Measurements from ENCODE around the gene ASB7.

Gene ASB7

GRCh38 chr15:100602823-100603393 is 519 bp downstream of the ASB7 start (continued):
- TF ChIP-seq HIC1 (tag by site-specific recombination; IDR thresholded peaks at IDR 0.05), result no peak
- peak; percentile 58 for TF ChIP-seq GLIS2 (tag by site-specific recombination; IDR thresholded peaks at IDR 0.05)
- peak; percentile 56; the same call in 1 of the 2 replicates for TF ChIP-seq ZNF600 (tag by site-specific recombination; IDR thresholded peaks at IDR 0.05)
- TF ChIP-seq SCRT1 (tag by site-specific recombination; IDR thresholded peaks at IDR 0.05; ENCODE audit: borderline replicate concordance), result no peak
- no peak for TF ChIP-seq SP3 (tag by site-specific recombination; IDR thresholded peaks at IDR 0.05)
- TF ChIP-seq, protein P1, sequence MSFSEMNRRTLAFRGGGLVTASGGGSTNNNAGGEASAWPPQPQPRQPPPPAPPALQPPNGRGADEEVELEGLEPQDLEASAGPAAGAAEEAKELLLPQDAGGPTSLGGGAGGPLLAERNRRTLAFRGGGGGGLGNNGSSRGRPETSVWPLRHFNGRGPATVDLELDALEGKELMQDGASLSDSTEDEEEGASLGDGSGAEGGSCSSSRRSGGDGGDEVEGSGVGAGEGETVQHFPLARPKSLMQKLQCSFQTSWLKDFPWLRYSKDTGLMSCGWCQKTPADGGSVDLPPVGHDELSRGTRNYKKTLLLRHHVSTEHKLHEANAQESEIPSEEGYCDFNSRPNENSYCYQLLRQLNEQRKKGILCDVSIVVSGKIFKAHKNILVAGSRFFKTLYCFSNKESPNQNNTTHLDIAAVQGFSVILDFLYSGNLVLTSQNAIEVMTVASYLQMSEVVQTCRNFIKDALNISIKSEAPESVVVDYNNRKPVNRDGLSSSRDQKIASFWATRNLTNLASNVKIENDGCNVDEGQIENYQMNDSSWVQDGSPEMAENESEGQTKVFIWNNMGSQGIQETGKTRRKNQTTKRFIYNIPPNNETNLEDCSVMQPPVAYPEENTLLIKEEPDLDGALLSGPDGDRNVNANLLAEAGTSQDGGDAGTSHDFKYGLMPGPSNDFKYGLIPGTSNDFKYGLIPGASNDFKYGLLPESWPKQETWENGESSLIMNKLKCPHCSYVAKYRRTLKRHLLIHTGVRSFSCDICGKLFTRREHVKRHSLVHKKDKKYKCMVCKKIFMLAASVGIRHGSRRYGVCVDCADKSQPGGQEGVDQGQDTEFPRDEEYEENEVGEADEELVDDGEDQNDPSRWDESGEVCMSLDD (tag by site-specific recombination; IDR thresholded peaks at IDR 0.05), result 0 out of 2 replicates have a peak, but pooled peaks have one; percentile 3

GRCh38 chr15:100612539-100612938 is 10.2 kb downstream of the ASB7 start:
- no peak overlapping the region for H3K27ac ChIP-seq (ENCODE audit: extremely low read depth, low read depth, low read length)
- POLR2A ChIA-PET, result no interaction called here
- no peak for TF ChIP-seq SETDB1 (IDR thresholded peaks at IDR 0.05; ENCODE audit: insufficient read length, low read length)
- no peak for TF ChIP-seq ZNF404 (tag by site-specific recombination; IDR thresholded peaks at IDR 0.05)
- no peak for TF ChIP-seq ZSCAN5A (tag by site-specific recombination; IDR thresholded peaks at IDR 0.05)
- no peak for TF ChIP-seq ZNF548 (tag by site-specific recombination; IDR thresholded peaks at IDR 0.05)
- no peak for TF ChIP-seq ZNF19 (tag by site-specific recombination; IDR thresholded peaks at IDR 0.05; ENCODE audit: low read depth)
- no peak for TF ChIP-seq YY2 (tag by site-specific recombination; IDR thresholded peaks at IDR 0.05)
- no peak for TF ChIP-seq ZNF335 (tag by site-specific recombination; conservative IDR thresholded peaks at IDR 0.05)
- TF ChIP-seq MEIS1 (CRISPR knock-in tag; IDR thresholded peaks at IDR 0.05; ENCODE audit: borderline replicate concordance), result no peak
- no peaks in the 10 kb centered on the region for H3K4me1 ChIP-seq (ENCODE audit: control insufficient read depth, insufficient read depth, low read length)
- peaks cover 40 to 73% of the 10 kb centered on the region in 2 experiments for H3K36me3 ChIP-seq (ENCODE audit: control insufficient read depth in 2 of 2, insufficient read depth in 1 of 2, low read length in 2 of 2)
- CTCF ChIA-PET, result no interaction called here
- H3K9me3 ChIP-seq (ENCODE audit: control insufficient read depth, insufficient read depth, low read depth, low read length), result no peaks in the 10 kb centered on the region
- H3K4me3 ChIP-seq (ENCODE audit: low read depth, low read length), result no peak overlapping the region

DNA sequence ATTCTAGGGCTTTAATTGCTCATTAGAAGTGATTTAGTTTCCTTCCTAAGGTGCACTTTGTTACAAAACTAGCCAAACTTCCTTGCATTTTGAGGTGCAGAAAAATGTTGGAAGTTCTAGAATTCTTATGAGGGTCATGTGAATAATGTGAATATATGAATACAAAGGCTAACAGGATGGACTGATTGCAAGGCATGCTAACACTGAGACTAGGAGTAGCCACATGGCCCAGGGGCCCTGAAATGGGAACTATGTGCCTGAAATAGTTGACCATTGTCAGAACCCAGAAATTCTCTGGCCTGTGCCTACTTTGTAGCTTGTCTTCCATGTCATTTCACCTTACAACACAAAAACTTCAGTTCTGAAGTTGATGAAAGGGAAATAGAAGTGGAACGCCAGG is 10.8 kb downstream of the ASB7 start:
- Histone ChIP-seq H3K36me3 (ENCODE audit: control insufficient read depth in 2 of 2, insufficient read depth in 1 of 2, low read length in 2 of 2) (peaks cover 40 to 67% of the 10 kb centered on the region in 2 experiments), H3K27ac (ENCODE audit: extremely low read depth, low read depth, low read length) (no peak overlapping the region), H3K9me3 (ENCODE audit: control insufficient read depth, insufficient read depth, low read depth, low read length) (no peaks in the 10 kb centered on the region), H3K4me3 (ENCODE audit: low read depth, low read length) (no peak overlapping the region), H3K4me1 (ENCODE audit: control insufficient read depth, insufficient read depth, low read length) (no peaks in the 10 kb centered on the region)
- ChIA-PET POLR2A (no interaction called here), CTCF (no interaction called here)
- TF ChIP-seq, protein P2, sequence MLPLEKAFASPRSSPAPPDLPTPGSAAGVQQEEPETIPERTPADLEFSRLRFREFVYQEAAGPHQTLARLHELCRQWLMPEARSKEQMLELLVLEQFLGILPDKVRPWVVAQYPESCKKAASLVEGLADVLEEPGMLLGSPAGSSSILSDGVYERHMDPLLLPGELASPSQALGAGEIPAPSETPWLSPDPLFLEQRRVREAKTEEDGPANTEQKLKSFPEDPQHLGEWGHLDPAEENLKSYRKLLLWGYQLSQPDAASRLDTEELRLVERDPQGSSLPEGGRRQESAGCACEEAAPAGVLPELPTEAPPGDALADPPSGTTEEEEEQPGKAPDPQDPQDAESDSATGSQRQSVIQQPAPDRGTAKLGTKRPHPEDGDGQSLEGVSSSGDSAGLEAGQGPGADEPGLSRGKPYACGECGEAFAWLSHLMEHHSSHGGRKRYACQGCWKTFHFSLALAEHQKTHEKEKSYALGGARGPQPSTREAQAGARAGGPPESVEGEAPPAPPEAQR (tag by site-specific recombination; IDR thresholded peaks at IDR 0.05), result no peak
- TF ChIP-seq ZNF585B (tag by site-specific recombination; IDR thresholded peaks at IDR 0.05) (no peak), ZNF785 (tag by site-specific recombination; IDR thresholded peaks at IDR 0.05) (no peak), HOXD13 (CRISPR knock-in tag; IDR thresholded peaks at IDR 0.05; ENCODE audit: borderline replicate concordance) (no peak), ZSCAN5A (tag by site-specific recombination; IDR thresholded peaks at IDR 0.05) (no peak), SCRT2 (tag by site-specific recombination; IDR thresholded peaks at IDR 0.05) (no peak), WT1 (tag by site-specific recombination; IDR thresholded peaks at IDR 0.05) (no peak), MZF1 (tag by site-specific recombination; IDR thresholded peaks at IDR 0.05; ENCODE audit: borderline replicate concordance) (no peak), BCL11B (tag by site-specific recombination; IDR thresholded peaks at IDR 0.05; ENCODE audit: low read depth) (no peak)
- TF ChIP-seq, protein P3, sequence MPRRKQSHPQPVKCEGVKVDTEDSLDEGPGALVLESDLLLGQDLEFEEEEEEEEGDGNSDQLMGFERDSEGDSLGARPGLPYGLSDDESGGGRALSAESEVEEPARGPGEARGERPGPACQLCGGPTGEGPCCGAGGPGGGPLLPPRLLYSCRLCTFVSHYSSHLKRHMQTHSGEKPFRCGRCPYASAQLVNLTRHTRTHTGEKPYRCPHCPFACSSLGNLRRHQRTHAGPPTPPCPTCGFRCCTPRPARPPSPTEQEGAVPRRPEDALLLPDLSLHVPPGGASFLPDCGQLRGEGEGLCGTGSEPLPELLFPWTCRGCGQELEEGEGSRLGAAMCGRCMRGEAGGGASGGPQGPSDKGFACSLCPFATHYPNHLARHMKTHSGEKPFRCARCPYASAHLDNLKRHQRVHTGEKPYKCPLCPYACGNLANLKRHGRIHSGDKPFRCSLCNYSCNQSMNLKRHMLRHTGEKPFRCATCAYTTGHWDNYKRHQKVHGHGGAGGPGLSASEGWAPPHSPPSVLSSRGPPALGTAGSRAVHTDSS (tag by site-specific recombination; IDR thresholded peaks at IDR 0.05), result no peak

Data from HEK293 (cell line).